D721Med (cell line): ENCODE results near the gene GNG4.
"Not testable (repeated sequence)": the region's sequence is repeated elsewhere in the genome, so short reads cannot be mapped to it uniquely, and the experiment has no call there.

Experiments used
- DNase-seq: peaks from one replicate; pipeline ENCODE4 v3.0.0; 2011; ENCODE audit warnings: low spot score; ENCODE audit not compliant: insufficient read length
- FAIRE-seq: peaks from 2 replicates; lab custom pipeline; 2011; peaks lifted over from hg19 to GRCh38; lab: Jason Lieb, UNC
- TF ChIP-seq, protein P1 (sequence below): IDR thresholded peaks from 2 replicates; pipeline ENCODE4 v1.5.1; 2012; ENCODE audit warnings: mild to moderate bottlenecking, control low read depth; ENCODE audit not compliant: insufficient read depth; ENCODE audit errors: missing control alignments

The GNG4 gene

GRCh38 chr1:235642943-235643371 is 6.6 kb downstream of the GNG4 start:
- TF ChIP-seq, protein P1, sequence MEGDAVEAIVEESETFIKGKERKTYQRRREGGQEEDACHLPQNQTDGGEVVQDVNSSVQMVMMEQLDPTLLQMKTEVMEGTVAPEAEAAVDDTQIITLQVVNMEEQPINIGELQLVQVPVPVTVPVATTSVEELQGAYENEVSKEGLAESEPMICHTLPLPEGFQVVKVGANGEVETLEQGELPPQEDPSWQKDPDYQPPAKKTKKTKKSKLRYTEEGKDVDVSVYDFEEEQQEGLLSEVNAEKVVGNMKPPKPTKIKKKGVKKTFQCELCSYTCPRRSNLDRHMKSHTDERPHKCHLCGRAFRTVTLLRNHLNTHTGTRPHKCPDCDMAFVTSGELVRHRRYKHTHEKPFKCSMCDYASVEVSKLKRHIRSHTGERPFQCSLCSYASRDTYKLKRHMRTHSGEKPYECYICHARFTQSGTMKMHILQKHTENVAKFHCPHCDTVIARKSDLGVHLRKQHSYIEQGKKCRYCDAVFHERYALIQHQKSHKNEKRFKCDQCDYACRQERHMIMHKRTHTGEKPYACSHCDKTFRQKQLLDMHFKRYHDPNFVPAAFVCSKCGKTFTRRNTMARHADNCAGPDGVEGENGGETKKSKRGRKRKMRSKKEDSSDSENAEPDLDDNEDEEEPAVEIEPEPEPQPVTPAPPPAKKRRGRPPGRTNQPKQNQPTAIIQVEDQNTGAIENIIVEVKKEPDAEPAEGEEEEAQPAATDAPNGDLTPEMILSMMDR, result no peak
- DNase-seq, result no peak
- FAIRE-seq, result no peak

GRCh38 chr1:235642011-235642942 is 7.3 kb downstream of the GNG4 start:
- FAIRE-seq (no peak), DNase-seq (no peak)
- TF ChIP-seq, protein P1, result no peak

DNA sequence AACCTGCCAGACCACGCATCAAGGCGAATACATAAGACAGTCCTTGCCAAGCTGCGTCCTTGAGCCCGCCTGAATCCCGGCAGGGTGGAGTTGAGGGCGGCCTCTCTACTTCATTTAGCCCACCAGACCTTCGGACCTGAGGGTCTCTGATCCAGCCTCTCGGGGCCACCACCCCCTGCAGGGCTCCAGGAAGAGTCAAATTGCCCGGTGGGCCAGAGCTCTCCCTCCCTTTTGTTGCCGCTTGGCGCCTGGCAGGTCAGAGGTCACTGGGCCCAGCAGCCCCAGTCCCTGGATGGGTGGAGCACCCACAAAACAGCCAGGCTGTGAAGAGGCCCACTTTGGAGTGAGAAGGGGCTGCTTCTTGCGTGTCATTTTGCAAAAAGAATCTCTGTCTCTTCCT is 9.0 kb downstream of the GNG4 start:
- TF ChIP-seq, protein P1, result no peak
- no peak for FAIRE-seq
- DNase-seq, result no peak

- DNase-seq, result no peak
- TF ChIP-seq, protein P1, result no peak
- FAIRE-seq, result no peak
Observed at GRCh38 chr1:235639226-235640205, 10.1 kb downstream of the GNG4 start.

DNA sequence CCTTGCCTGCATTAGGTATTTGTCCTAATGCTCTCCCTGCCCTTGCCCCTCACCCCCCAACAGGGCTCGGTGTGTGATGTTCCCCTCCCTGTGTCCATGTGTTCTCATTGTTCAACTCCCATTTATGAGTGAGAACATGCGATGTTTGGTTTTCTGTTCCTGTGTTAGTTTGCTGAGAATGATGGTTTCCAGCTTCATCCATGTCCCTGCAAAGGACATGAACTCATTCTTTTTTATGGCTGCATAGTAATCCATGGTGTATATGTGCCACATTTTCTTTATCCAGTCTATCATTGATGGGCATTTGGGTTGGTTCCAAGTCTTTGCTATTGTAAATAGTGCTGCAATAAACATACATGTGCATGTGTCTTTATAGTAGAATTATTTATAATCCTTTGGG is 11.0 kb downstream of the GNG4 start:
- FAIRE-seq, DNase-seq: not testable (repeated sequence)

- TF ChIP-seq, protein P1, result no peak
- DNase-seq (no peak), FAIRE-seq (no peak)
Observed at GRCh38 chr1:235637756-235638534, 11.6 kb downstream of the GNG4 start.
